Thyroid gland (tissue), 4 donors: ENCODE results near the gene HNRNPD.

Experiments
- POLR2A ChIP-seq, 2 donors: fragments of 450-650 bp; IDR thresholded peaks; one replicate each; pipeline ENCODE4 v1.6.1; 2017; ENCODE audit warnings: antibody characterized with exemption in 2 of 2, mild to moderate bottlenecking in 2 of 2, moderate library complexity in 1 of 2
- TF ChIP-seq, protein P1 (sequence below), 6 experiments: fragments of 200-600 bp in 3 of 6; fragments of 450-650 bp in 3 of 6; sonication (generic) in 3 of 6; IDR thresholded peaks; one replicate each; pipeline ENCODE4 v1.5.1; 2016 to 2019; ENCODE audit warnings: antibody characterized with exemption in 6 of 6, mild to moderate bottlenecking in 2 of 6, inconsistent platforms in 1 of 6, moderate library complexity in 1 of 6

DNA sequence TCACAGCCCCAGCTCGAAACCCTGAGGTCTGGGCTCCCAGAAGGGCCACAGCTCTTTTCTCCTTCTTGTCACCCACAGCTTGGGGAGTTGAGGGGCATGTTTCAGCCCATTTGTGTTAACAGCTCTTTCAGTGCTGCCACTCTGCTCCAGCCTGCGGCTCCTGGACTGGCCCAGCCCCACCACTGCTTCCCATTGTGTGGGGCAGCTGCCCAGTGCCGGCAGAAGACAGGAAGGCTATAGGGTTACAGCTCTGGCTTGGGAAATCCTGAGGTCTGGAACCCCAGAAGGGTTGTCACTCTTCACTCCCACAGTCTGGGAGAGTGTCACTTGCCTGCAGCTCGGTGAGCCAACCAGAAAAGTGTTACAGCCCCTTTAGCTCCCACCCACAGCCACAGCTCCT, 7.0 kb upstream of the HNRNPD start:
- TF ChIP-seq, protein P1, sequence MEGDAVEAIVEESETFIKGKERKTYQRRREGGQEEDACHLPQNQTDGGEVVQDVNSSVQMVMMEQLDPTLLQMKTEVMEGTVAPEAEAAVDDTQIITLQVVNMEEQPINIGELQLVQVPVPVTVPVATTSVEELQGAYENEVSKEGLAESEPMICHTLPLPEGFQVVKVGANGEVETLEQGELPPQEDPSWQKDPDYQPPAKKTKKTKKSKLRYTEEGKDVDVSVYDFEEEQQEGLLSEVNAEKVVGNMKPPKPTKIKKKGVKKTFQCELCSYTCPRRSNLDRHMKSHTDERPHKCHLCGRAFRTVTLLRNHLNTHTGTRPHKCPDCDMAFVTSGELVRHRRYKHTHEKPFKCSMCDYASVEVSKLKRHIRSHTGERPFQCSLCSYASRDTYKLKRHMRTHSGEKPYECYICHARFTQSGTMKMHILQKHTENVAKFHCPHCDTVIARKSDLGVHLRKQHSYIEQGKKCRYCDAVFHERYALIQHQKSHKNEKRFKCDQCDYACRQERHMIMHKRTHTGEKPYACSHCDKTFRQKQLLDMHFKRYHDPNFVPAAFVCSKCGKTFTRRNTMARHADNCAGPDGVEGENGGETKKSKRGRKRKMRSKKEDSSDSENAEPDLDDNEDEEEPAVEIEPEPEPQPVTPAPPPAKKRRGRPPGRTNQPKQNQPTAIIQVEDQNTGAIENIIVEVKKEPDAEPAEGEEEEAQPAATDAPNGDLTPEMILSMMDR (IDR thresholded peaks at IDR 0.05): no peak
- TF ChIP-seq POLR2A (IDR thresholded peaks at IDR 0.05): no peak
